Adrenal gland (tissue), 12 donors: ENCODE measurements around the gene EXD3. TPM values are rescaled to one million over a fixed set of nuclear protein-coding genes. Genes with fewer than 3 reads are reported as not detected.

Experiments used
- DNase-seq, 7 donors: peaks; one replicate each; pipeline ENCODE4 v3.0.0-alpha.2; 2019 to 2020
- H3K27ac ChIP-seq, 5 donors: fragments of 200-600 bp; sonication (generic) in 4 of 5; 1 replicate in 3 of 5; 2 replicates in 2 of 5; pipeline versions ENCODE4 v1.5.1 to v1.8.0; 2016 to 2020; ENCODE audit warnings: mild to moderate bottlenecking in 1 of 5
- H3K27me3 ChIP-seq: fragments of 200-600 bp; 2 replicates; pipeline ENCODE4 v1.8.0; 2021
- H3K36me3 ChIP-seq, 2 donors: fragments of 200-600 bp; replicated peaks in 1 of 2; 1 replicate in 1 of 2; 2 replicates in 1 of 2; pipeline versions ENCODE4 v1.5.1 to v1.8.0; 2018 to 2022
- H3K4me1 ChIP-seq, 2 donors: fragments of 200-600 bp; replicated peaks in 1 of 2; 1 replicate in 1 of 2; 2 replicates in 1 of 2; pipeline versions ENCODE4 v1.5.1 to v1.8.0; 2018 to 2021
- H3K4me3 ChIP-seq, 4 donors: fragments of 200-600 bp; sonication (generic) in 3 of 4; one replicate each; pipeline ENCODE4 v1.5.1; 2016 to 2018
- H3K9me3 ChIP-seq, 3 donors: fragments of 200-600 bp; sonication (generic) in 1 of 3; replicated peaks in 1 of 3; 1 replicate in 2 of 3; 2 replicates in 1 of 3; pipeline versions ENCODE4 v1.5.1 to v1.8.0; 2016 to 2021
- POLR2A ChIP-seq, 2 donors: fragments of 450-650 bp; IDR thresholded peaks; one replicate each; pipeline ENCODE4 v1.6.1; 2017; ENCODE audit warnings: antibody characterized with exemption in 2 of 2, mild to moderate bottlenecking in 2 of 2, moderate library complexity in 1 of 2
- WGBS, 4 donors: extraction: QIAGEN DNeasy Blood & Tissue Kit in 2 of 4; methylation state at CpG; one replicate each; pipeline versions ENCODE4 v1.1.5 to v1.1.7; 2013 to 2017; 5-methylcytosine and 5-hydroxymethylcytosine counted together
- intact Hi-C, 2 donors: fragments of 100-400 bp; cut with DNase I; formaldehyde crosslinking; loops; one replicate each; pipeline versions ENCODE4 v1.14.1 to v1.15.0; 2022 to 2023
- polyA plus RNA-seq, 3 donors: library from polyadenylated mRNA; stranded (reverse); fragments of 200-250 nt in 2 of 3; fragments of 350-450 nt in 1 of 3; fragmentation: Illumina TruSeq in 1 of 3; extraction: RNeasy Lipid Tissue Mini Kit (QIAGEN cat#74804) in 1 of 3; gene quantifications; one replicate each; pipeline ENCODE4 v1.2.3, GENCODE V29; 2013 to 2014
- total RNA-seq, 9 donors: library from RNA; depleted of rRNA in 4 of 9; stranded (reverse); fragments of >200 nt in 4 of 9; fragments of 120-200 nt in 1 of 9; fragmentation: NEBNext Ultra II Directional in 1 of 9; extraction: Animal tissue kit (Norgen Biotek cat#: 25700) in 1 of 9; gene quantifications; one replicate each; pipeline versions ENCODE4 v1.1.0 to v1.2.4, GENCODE V29; 2013 to 2023
- TF ChIP-seq, protein P1 (sequence below), 6 experiments: fragments of 450-650 bp in 4 of 6; fragments of 200-600 bp in 2 of 6; sonication (generic) in 1 of 6; IDR thresholded peaks; 1 replicate in 5 of 6; 2 replicates in 1 of 6; pipeline versions ENCODE4 v1.5.1 to v1.8.0; 2016 to 2021; ENCODE audit warnings: antibody characterized with exemption in 6 of 6, mild to moderate bottlenecking in 2 of 6, moderate library complexity in 1 of 6
- donor health status: healthy with polysubstance abuse.
- donor health status: Bipolar disorder and iron deficiency.
- donor health status: DM: yes; HTN: yes; CAD: no.
- donor health status: DM: no; HTN: no; CAD: no.
- donor health status: DM: no; HTN: no; CAD: no.
- donor health status: DM: yes; HTN: yes; CAD: no.

Gene EXD3
- total and polyA plus RNA-seq, 12 donors = 1.2 to 111 (median 23.9) TPM

DNA sequence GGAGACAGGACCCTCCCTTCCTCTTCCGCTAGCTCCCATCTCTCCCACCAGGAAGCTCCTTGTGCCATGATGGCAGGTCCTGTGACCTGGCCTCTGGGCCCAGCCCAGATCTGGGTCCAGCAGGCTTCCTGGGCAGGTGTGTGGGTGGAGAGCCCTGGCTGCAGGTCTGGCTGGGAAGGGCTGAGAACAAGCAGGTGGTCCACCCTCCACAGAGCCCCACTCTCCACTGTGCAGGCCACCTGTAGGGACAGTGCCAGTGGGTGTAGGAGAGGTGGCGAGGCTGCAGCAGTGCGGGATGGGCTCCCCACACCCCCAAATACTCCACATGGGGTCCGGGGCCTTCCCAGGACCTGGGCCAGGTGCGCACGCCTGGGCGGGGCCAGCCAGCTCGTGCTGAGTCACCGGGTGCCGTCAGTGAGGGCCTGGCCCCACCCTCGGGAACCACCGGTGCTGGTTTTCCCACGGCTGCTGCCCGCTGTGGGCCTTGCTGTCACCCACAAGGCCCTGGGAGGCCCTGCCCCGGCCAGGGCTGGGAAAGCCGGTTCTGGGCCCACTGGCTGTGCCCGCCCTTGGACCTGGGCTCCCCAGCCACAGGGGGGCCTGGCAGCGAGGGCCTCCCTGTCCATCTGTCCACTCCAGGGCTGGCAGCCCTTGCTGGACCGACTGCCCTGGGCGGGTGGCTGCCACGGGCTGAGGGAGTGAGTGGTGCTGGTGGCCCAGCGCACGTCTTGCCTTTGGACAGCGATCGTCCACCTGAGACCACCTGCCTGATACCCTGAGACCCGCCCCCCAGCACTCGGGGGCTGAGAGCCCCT is 111.6 kb downstream of the EXD3 start:
- H3K4me3 ChIP-seq = no peak overlapping the region
- H3K27me3 ChIP-seq = peaks cover 11% of the 10 kb centered on the region
- DNase-seq = peak in 3 of 7 donors; percentile 8 to 18 (median 11)
- no peak overlapping the region for H3K27ac ChIP-seq
- no peaks in the 10 kb centered on the region for H3K9me3 ChIP-seq
- 73 to 100% (median 80%) methylated on average over 1 to 27 of the region's 27 CpGs for WGBS, 4 donors
- no peaks in the 10 kb centered on the region for H3K36me3 ChIP-seq
- intact Hi-C loops = no loop called here
- peaks cover 0 to 16% of the 10 kb centered on the region in 2 donors for H3K4me1 ChIP-seq
- TF ChIP-seq POLR2A (IDR thresholded peaks at IDR 0.05) = no peak
- TF ChIP-seq, protein P1, sequence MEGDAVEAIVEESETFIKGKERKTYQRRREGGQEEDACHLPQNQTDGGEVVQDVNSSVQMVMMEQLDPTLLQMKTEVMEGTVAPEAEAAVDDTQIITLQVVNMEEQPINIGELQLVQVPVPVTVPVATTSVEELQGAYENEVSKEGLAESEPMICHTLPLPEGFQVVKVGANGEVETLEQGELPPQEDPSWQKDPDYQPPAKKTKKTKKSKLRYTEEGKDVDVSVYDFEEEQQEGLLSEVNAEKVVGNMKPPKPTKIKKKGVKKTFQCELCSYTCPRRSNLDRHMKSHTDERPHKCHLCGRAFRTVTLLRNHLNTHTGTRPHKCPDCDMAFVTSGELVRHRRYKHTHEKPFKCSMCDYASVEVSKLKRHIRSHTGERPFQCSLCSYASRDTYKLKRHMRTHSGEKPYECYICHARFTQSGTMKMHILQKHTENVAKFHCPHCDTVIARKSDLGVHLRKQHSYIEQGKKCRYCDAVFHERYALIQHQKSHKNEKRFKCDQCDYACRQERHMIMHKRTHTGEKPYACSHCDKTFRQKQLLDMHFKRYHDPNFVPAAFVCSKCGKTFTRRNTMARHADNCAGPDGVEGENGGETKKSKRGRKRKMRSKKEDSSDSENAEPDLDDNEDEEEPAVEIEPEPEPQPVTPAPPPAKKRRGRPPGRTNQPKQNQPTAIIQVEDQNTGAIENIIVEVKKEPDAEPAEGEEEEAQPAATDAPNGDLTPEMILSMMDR (IDR thresholded peaks at IDR 0.05) = no peak

DNA sequence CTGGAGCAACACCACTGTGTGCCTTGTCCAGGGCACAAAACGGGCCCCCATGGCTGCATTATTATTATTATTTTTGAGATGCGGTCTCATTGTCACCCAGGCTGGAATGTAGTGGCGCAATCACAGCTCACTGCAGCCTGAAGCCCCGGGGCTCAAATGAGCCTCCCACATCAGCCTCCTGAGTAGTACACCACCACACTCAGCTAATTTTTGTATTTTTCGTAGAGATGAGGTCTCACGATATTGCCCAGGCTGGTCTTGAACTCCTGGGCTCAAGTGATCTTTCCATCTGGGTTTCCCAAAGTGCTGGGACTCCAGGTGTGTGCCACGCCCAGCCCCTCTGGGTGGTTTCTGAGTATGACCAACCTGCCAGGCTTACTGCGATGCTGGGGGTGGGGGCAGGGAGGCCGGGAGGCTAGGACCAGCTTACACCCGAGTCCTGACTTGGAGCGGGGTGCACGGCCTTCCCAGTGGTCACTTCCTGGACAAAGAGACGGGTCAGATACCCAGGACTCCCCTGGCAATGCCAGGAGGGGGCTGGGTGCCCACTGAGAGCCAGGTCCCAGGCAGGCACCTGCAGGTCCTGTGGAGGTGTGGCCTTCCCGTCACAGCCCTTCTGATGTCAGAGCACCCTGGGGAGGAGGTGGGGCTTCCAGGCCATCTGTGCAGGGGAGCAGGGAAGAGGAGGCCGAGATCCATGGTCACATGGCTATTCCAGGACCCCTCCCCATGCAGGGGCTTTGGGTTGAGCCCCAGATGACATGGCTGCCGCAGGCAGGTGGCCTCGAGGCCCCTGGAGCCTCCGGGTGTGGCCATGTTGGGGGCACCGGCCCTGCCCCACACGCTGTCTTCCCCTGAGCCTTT is 112.5 kb downstream of the EXD3 start:
- TF ChIP-seq, protein P1 (IDR thresholded peaks at IDR 0.05) = no peak
- no peak for TF ChIP-seq POLR2A (IDR thresholded peaks at IDR 0.05)
- peak in 3 of 7 donors; percentile 7 to 13 (median 13) for DNase-seq
- Histone ChIP-seq H3K4me1 (peaks cover 6 to 16% of the 10 kb centered on the region in 2 donors), H3K9me3 (no peaks in the 10 kb centered on the region), H3K27ac (no peak overlapping the region), H3K36me3 (no peaks in the 10 kb centered on the region), H3K4me3 (no peak overlapping the region), H3K27me3 (peaks cover 8% of the 10 kb centered on the region)
- intact Hi-C loops = no loop called here
- WGBS, 4 donors = 75 to 92% (median 78%) methylated on average over 10 to 20 of the region's 20 CpGs

DNA sequence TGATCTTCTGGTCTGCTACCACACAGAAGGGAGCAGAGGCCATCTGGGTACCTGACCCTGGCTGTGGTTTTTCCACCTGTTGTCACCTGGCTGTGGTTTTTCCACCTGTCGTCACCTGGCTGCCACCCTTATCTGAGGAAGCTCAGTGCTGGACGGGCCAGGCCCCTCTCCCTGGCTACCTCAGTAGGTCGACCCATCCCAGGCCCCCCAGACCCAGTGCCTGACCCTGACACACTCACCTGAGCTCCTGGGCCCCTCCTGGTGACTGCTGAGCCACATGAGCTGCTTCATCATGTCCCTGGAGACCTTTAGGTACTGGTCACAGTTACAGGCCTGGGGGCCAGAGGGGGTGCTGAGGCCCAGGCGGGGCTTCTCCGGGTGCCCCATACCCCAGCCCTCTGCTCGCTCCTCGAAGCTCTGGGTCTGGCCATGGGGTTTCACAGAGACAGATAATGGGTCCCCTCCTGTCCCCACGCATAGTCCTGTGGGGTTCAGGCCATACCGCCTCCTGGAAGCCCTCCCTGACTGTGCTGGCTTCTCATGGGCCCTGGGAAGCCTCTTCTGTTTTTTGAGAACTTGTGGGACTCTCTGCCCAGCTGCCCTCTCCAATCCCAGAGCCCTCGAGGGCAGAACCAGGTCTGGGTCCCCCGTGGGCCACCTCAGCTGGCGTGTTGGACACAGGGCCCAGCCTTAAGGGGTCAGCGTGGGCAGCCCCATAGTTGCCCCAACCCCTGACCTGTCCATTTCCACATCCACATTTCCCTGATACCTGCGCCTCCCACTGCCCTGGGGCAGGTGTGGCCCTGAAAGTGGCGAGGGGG is 113.4 kb downstream of the EXD3 start:
- DNase-seq = peak in 2 of 7 donors; percentile 10 to 14
- TF ChIP-seq POLR2A (IDR thresholded peaks at IDR 0.05) = no peak
- TF ChIP-seq, protein P1 (IDR thresholded peaks at IDR 0.05) = no peak
- no peak overlapping the region for H3K27ac ChIP-seq
- H3K36me3 ChIP-seq = no peaks in the 10 kb centered on the region
- no peak overlapping the region for H3K4me3 ChIP-seq
- H3K27me3 ChIP-seq = peaks cover 8% of the 10 kb centered on the region
- peaks cover 7 to 18% of the 10 kb centered on the region in 2 donors for H3K4me1 ChIP-seq
- WGBS, 4 donors = 65 to 86% (median 81%) methylated on average over 4 to 15 of the region's 15 CpGs
- intact Hi-C loops = no loop called here
- no peaks in the 10 kb centered on the region for H3K9me3 ChIP-seq
